NCI-H146 treated with DMSO at 0.1 percent for 48 hours (cell line): Measurements from ENCODE around the gene ATP10A.

ENCODE experiments used
- DNase-seq: peaks from one replicate; lab custom pipeline; 2025; ENCODE audit not compliant: unreplicated experiment; lab: John Stamatoyannopoulos, UW

Gene ATP10A

DNA sequence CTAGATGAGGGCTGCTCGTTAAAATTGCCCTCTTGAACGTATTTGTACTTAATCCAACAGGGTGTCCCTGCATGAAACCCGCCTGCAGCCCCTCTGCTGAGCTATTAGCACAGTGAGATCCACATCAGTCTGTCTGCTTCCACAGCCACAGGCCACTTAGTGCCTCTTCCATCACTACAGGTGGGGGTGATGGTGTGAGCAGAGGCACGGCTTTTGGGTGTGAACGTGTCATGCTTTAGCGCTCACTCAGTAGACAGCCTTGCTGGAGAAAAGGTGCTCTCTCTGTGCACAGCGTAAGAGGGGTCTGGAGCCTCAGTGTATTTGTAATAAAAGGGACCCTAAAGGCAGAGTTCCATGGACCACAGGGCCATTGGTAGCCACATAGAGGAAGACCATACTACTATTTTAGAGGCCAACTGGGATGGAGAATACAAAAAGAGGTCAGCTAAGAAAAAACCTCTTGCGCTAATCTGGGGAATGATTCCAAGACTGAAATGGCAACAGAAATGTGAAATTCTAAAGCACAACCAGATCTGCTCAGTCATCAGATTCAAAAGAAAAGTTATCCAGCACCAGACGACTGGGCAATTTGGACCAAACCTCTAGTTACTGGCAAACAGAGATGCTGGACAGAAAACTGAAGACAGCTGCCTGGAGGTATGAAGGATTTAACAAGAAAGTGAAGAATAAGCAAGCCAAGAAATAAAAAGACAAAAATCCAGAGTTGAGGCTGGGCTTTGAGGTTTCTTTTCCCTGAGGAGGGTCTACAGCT lies 120.2 kb downstream of the ATP10A start:
- no peak for DNase-seq

DNA sequence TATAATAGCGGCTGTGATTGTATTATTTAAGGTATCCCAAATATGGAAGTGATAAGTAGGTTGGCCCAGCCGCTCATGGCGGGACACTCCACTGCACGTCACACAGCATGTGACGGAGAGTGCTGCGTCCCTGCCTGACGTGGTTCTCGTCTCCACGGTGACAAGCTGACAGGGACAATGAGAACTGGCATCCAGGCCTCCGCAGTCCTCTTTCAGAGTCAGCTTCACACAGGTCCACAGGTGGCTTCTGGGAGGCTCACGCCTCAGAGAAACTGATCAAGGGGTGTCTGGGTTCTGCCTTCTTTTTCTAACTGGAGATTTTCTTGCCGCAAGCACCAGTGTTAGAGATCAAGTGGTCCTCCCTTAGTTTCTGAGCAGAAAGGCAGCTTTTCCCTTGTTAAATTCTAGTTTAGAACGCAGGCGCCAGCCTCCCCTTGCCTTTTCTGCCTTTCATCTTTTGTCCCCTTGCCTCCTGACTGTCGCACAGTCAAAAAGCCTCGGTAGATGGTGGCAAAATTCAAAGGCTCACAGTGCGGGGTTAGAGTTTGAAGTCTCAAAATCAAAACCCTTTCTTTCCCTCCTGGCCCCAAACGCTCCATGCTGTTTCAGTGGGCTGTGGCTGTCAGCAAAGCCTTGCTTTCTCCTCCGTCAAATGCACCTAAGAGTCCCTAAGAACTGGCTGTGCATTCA lies 120.9 kb downstream of the ATP10A start:
- DNase-seq = no peak

DNA sequence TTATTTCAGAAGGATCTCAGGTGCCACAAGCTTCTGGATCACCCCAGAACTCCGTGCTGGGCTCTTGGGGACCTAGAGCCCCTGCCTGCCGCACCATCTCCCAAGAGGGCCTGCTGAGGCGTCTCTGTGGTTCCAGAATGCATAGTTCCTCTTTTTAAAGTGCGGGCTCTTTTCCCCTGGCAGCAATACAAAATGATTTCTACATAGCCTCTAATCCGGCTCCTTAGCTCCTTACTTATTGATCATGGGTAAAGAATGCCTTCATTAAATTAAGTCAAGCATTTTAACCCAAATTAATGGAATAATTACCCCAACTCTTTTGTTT lies 121.9 kb downstream of the ATP10A start:
- no peak for DNase-seq

DNA sequence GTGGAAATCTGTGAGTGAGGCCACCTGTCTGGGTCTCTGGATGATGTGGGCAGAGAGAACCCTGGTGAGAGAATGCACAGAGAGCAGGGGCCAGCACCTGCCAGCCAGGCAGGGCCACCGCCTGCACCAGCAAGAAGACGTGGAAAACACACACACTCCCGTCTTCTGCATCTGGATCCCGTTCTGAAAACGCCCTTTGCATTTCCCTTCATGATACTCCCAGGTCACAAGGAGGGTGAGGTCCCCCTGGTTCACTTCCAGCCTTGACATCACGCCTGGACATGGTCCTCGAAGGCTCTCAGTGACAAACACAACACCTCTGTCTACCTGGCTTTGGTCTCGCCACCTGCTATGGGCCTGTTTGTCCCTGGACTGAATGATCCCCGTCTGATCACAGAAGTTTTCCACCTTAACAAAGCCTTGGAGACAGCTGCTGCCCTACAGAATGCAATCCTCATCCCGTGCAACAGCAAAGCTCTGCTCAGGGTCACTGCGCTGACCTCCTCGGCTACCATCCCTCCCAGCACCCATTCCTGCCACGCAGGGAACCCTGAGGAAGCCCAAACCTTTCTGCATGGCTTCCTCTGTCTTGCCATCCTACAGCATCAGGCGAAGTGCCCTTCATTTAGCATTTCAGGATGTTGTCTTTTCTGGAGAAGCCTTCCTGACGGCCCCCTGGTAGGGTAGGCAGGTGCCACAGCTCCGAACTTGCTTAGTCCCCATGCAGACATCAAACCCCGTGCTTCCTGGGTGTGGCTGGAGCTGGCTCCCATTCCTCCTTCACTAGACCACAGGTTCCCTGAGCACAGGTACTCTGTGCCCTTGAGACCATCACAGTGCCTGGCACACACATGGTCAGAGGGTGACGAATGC lies 122.5 kb downstream of the ATP10A start:
- no peak for DNase-seq

DNA sequence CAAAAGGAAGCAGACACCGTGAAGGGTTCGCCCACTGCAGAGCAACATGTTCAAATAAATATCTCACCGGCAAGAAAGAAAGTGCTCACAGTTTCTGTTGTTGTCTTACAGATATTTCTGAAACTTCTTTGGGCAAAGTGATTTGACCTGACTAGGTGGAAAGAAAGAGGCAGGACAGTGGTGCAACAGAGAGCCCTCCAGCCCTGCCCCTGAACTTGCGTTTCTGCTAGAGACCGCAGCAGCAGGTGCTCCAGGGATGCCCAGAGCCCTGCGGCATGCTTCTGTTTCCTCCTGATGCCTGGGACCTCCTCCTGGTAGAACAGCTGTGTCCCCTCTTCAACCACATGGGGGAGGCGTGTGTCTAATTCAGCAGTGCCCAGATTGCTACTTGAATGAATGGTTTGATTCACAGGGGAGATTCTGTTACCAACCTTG lies 123.4 kb downstream of the ATP10A start:
- no peak for DNase-seq

DNA sequence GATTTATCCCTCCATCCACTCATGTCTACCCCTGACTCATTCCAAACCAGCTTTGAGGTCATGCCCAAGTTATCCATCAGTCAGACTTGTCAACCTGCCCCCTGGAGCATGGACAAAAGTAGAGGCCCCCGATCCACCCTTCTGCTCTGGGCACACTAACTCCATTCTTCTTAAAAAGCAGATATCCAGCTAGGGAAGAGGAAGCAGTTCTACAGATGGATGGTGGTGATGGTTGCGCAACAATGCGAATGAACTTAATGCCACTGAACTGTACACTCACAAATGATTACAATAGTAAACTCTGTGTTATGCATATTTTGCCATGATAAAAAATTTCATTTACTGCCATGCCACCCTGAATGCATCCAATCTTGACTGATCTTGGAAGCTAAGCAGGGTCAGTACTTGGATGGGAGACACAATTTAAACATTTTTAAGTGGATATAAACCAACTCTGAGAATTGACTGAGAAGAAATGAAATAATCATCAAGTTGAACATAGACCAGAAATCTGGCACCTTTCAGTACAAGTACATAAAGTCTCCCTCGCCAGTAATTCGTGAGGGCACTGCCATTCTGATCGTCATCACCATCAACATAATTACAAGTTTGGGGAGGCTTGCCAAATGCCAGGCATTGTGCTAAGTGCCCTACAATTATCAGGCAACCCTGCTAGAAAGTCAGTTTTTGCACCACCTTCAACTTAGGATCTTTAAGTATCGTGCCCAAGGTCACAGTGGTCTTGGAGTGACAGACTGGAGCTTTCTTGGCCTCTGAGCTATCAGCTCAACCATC lies 124.8 kb downstream of the ATP10A start:
- DNase-seq = no peak

DNA sequence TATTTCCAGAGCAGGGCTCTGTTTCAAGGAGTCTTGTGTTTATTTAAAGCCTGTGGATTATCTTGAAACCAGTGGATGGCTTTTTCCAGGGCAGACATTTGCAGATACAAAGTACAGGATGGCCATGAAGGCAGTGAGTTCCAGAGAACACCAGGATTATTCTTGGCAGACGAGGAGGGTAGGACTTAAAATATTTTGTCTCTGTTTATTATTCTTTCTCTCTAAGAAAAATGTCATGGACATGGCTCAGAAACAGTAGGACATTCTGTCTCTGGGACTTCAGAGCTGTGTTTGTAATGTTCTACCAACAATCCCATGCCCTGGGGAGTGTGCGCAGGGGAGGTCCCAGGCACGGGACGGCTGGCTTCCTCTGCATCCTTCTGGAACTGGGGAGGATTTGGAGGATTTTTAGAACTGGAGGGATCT lies 125.9 kb downstream of the ATP10A start:
- DNase-seq = no peak

DNA sequence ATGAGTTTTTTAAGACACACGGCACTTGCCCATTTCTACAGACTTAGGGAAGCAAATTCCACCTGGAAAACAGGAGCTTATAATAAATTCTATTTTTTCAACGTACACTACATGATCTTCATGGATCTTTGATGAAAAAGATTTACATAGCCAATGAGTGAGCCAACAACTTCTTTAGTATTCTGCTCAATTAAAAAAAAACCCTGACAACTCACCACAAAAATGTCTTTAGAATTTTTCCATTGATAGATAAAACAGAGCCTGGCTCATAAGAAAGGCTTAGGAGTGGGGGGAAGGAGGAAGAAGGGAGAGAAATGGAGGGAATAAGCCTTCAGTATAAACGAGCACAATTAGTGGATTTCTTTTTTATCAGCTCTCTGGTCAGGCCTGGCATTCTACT lies 126.7 kb downstream of the ATP10A start:
- no peak for DNase-seq

DNA sequence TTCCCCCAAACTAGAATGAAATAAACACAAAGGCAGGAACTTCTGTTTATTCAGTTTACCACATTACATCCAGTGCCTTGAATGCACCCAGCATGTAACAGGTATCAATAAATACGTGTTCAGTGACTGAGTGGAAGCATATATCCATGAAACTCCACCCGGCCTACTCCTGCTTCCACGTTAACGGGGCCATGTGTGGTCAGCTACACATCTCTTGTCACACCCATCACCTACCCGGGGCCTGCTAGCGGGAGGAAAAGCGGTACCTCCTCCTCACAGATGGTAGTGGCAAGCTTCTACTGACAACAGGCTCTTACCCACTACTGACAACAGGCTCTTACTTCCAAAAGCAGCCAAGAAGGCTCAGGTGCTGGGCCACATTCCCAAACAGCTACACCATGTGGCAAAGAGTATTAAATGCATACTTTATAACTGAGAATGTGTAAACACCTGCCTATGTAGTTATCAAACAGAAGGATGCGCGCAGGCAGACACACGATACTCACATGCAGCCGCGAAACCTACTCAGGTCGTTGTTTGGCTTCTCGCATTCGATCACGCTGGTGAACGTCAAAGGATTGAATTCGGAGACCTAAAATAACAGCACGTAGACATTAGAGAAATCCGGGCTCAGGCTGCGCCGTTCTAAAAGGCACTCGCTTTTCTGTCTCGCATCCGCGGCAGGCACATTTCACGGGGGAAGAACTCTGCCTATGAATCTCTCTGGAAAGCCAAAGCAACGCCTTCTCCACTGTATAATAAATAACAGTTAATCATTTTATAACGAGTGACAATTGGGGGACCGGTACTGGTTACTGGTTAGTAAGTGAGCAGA lies 127.4 kb downstream of the ATP10A start:
- no peak for DNase-seq

DNA sequence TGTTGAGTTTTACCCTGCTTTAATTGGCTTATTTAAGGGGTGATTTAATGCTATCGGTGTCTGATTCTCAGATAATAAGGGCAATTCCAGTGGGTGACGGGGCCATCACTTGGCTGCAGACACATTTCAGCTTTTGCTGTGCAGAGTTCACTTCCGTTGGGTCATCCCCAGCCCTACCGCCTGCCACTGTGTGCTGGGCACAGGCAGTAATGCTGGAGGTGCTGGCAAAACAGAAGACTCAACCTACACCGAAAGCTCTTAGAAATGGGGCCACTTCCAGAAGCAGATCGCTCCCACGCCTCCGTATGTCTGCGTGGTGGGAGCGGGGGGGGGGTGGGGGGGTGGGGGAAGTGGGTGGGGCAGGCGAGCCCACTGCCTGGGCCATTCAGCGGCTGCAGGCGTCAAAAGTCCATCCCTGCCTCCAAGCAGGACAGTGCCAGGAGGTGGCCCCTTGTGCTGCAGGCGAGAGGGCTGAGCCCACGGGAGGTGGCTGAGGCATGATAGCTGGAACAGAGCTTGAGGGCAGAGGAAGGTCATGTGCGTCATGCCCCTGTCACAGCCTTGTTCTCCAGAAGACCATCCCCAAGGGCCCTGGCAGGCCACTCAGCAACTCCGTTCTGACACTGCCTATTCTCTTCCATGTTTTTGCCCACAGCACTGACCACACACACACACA lies 128.3 kb downstream of the ATP10A start:
- no peak for DNase-seq

DNA sequence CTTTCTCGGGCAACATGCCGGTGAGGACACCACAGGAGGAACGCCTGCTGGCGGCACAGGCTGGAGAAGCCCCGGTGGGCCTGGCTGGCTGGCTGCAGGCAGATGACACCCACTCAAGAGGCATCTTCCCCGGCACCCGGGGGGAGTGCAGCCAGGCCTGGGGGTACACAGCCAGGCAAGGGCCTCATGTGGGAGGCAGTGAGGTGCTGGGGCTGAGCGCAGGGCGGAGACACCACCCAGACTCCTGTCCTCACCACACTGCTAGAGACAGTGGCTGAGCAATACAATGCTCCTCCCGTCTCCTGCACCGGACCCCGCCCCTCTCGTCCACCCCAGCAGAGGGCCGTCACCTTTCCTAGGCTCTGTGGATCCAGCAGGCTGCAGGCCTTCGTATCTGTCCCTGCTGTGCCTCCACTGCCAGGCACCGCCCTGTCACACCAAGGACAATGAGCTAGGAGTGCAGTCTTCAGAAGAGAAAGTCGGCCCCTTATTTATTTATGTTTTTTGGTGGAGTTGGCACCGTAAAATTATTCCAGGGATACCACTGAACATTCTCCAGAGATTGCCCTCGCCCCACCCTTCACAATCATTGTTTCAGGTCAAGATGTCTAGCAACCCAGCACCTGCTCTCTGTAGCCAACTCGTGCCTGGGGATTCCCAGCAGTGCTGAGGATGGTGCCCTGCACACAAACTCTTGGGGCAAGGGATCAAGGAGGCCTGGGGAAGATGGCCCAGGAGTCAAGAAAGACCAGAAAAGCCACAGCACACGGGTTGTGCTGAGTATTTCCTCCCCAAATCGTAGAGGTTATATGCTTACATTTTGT lies 129.1 kb downstream of the ATP10A start:
- no peak for DNase-seq

DNA sequence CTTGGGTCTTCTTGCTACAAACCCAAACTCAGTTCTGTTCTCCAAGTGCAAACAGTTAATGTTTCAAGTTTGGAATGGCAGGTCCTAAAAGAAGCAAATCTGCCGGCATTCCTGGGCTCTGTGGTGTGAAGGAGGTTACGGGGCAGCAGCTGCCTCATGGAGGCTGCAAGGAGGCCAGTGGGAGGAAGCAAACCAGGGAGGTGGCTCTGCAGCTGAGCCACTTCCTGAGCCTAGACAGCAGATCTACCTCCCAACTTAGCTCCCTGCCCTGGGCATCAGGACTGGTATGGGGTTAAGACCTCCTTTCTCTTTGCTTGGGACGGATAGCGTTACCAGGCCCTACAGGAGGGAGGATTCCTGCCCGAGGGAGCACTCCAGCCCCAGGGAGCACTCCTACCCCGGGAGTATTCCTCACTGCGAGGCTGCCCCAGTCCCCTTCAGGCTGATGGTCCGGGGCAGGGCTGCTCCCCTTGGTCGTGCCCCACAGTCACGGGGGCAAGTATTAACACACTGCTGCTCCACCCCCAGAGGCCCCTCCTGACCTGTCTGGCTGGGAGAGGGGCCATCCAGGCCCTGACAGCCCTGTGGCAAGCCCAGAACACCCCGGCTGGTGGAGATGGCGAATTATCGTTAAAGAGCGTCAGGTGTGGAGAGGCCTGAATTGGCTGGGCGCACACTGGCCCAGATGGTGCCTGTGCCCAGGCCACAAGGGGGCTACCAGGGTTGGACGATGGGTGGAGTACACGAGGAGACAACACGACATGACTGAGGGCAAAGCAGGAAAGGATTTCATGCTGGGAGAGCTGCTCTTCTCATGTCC lies 129.9 kb downstream of the ATP10A start:
- DNase-seq = no peak

DNA sequence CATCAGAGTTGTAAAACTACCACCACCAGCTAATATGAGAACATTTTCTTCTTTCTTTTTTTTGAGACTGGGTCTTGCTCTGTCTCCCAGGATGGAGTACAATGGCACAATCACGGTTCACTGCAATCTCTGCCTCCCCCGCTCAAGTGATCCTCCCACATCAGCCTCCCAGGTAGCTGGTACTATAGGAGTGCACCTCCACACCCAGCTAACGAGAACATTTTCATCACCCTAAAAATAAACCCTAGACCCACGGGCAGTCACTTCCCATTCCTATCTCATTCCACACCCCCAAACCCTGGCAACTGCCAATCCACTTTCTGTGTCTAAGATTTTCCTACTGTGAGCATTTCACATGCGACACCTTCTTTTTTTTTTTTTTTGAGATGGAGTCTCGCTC lies 130.9 kb downstream of the ATP10A start:
- DNase-seq = no peak

DNA sequence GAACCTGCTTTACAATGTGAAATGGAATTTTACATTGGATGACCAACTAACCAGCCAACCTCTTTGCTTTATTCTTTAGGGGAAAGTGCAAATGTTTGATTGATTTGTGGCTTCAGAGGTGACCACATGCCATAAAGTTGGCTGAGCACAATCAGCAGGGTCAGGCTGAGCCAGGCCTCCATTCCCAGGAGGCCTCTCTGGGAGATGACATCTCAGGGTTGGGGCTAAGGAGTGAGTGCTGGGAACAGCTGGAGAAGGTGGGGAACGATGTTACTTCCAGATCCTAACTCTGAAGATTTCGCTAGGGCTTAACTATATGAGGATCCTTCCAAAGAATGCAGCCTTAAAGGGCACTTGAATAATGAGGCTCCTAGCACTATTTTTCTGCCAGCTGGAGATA lies 131.7 kb downstream of the ATP10A start:
- DNase-seq = no peak

DNA sequence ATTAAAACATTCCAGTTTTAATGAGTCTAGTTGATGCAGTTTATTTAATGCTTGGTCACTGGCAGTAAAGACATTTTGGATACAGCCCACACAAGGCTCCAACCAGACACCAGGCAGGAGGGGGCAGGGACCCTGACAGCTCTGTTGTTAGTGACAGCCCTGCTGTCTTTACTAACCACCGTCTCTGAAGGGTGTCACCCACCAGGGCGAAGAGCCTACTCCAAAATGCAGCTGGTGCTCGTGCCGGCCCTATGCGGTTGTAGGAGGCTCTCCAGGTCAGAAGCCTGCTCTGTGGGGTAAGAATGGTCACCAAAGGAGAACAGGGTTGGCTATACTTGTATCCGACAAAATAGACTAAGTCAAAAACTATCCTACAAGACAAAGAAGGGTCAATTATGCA lies 132.2 kb downstream of the ATP10A start:
- no peak for DNase-seq

DNA sequence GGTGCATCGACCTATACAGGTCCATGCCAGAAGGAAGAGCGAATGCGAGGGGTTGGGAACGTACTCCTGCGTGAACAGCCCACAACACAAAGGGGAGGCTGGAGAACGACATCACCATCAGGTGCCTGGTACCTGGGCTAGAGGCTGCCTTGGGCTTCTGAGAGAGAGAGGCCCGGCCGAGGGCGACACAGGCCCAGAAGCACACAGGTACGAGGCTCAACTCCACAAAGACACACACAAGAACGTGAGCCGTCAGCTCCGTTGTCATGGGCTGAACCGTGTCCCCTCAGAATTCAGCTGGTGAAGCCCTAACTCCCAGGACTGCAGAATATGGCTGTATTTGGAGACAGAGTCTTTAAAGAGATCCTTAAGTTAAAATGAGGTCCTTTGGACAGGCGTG lies 134.3 kb downstream of the ATP10A start:
- DNase-seq = no peak

DNA sequence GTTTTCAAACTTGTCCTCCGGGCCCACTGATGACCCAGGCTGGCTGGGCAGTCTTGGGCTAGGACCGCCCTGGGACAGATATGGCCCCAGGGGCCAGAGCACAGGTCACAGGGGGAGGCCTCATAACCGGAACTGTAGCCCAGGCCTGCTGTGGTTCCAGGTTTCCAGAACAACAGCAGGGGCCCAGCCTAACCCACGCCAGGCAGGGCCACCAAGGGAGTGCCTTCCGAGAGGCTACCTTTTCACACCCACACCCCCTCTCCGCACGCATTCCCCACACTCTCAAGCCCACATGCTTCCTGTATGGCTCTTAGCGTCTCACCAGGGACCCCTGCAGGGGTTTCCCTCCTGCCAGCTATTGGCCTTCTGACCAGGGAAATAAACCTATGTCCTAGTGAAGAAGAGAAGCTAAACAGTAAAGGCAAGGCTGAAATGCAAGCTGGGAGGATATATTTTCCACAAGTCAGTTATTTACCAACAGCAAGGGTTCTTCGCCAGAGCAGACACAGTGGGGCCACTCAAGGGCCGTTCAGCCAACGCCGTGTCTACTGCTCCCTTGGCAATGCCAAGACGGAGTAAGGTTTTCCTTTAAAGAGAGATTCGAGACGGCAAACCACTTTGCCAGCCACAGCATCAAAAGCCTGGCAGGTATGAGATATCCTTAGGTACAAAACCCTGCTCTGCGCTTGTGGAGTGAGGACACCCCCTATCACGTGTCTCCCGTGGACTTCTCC lies 135.1 kb downstream of the ATP10A start:
- DNase-seq = no peak
